Neural cell (in vitro differentiated cells): ENCODE results near the gene BANP. TPM values are rescaled to one million over a fixed set of nuclear protein-coding genes. Genes with fewer than 3 reads are reported as not detected.

Source experiments
- H2AFZ ChIP-seq: fragments of 200-600, 300-800 bp; sonication (generic), shearing (Covaris generic); 2 replicates; pipeline ENCODE4 v1.6.0; 2014; ENCODE audit warnings: low read depth, mild to moderate bottlenecking, antibody characterized with exemption, low read length, moderate library complexity
- H3F3A ChIP-seq: fragments of 200-600 bp; shearing (Covaris generic); 2 replicates; pipeline ENCODE4 v1.6.1; 2016; ENCODE audit warnings: mild to moderate bottlenecking, moderate library complexity, mixed read lengths, antibody characterized with exemption, low read length; ENCODE audit not compliant: insufficient read depth, poor library complexity, severe bottlenecking
- H3K27ac ChIP-seq: fragments of 200-600, 300-800 bp; sonication (generic), shearing (Covaris generic); 2 replicates; pipeline ENCODE4 v1.5.1; 2014; ENCODE audit warnings: mild to moderate bottlenecking, low read length, moderate library complexity
- H3K27me3 ChIP-seq: fragments of 300-800, 200-600 bp; sonication (generic), shearing (Covaris generic); 2 replicates; pipeline ENCODE4 v1.6.0; 2014; ENCODE audit warnings: mild to moderate bottlenecking, low read depth, low read length, moderate library complexity; ENCODE audit not compliant: insufficient read depth
- H3K36me3 ChIP-seq: fragments of 300-800, 200-600 bp; sonication (generic), shearing (Covaris generic); 2 replicates; pipeline ENCODE4 v1.5.1; 2014; ENCODE audit warnings: mild to moderate bottlenecking, antibody characterized with exemption, low read length, moderate library complexity; ENCODE audit not compliant: insufficient read depth
- H3K4me2 ChIP-seq: fragments of 300-800, 200-600 bp; sonication (generic), shearing (Covaris generic); 2 replicates; pipeline ENCODE4 v1.6.0; 2014; ENCODE audit warnings: mild to moderate bottlenecking, low read length
- H3K4me3 ChIP-seq: fragments of 300-800, 200-600 bp; sonication (generic), shearing (Covaris generic); 2 replicates; pipeline ENCODE4 v1.5.1; 2014; ENCODE audit warnings: mild to moderate bottlenecking, low read length, moderate library complexity
- H3K79me2 ChIP-seq: fragments of 200-600 bp; shearing (Covaris generic); replicated peaks from 2 replicates; pipeline ENCODE4 v1.6.0; 2014; ENCODE audit warnings: mild to moderate bottlenecking, low read length, moderate library complexity; ENCODE audit not compliant: insufficient read depth
- H3K9ac ChIP-seq: fragments of 300-800, 200-600 bp; sonication (generic), shearing (Covaris generic); 2 replicates; pipeline ENCODE4 v1.6.1; 2016; ENCODE audit warnings: mild to moderate bottlenecking, low read length, mixed read lengths
- H3K9me2 ChIP-seq: fragments of 200-600 bp; shearing (Covaris generic); 2 replicates; pipeline ENCODE4 v1.6.1; 2016; ENCODE audit warnings: mild to moderate bottlenecking, low read length, mixed read lengths; ENCODE audit not compliant: insufficient read depth
- H3K9me3 ChIP-seq: fragments of 200-600, 300-800 bp; sonication (generic), shearing (Covaris generic); 2 replicates; pipeline ENCODE4 v1.6.1; 2016; ENCODE audit warnings: mild to moderate bottlenecking, mixed run types, low read length, moderate library complexity, mixed read lengths
- H4K20me1 ChIP-seq: fragments of 200-600 bp; shearing (Covaris generic); 2 replicates; pipeline ENCODE4 v1.6.1; 2016; ENCODE audit warnings: mild to moderate bottlenecking, mixed run types; ENCODE audit not compliant: insufficient read depth
- CTCF ChIP-seq: fragments of 450-650 bp; IDR thresholded peaks from 2 replicates; pipeline ENCODE4 v1.5.1; 2014; ENCODE audit warnings: antibody characterized with exemption, mild to moderate bottlenecking, moderate library complexity; ENCODE audit not compliant: poor library complexity, severe bottlenecking
- EP300 ChIP-seq: fragments of 450-650 bp; conservative IDR thresholded peaks from 2 replicates; pipeline ENCODE4 v1.6.1; 2014; ENCODE audit warnings: antibody characterized with exemption, mild to moderate bottlenecking, moderate library complexity; ENCODE audit not compliant: poor library complexity, severe bottlenecking
- EZH2 ChIP-seq: fragments of 200-600, 300-800 bp; shearing (Covaris generic), sonication (generic); IDR thresholded peaks from 2 replicates; pipeline ENCODE4 v1.6.1; 2014; ENCODE audit warnings: antibody characterized with exemption, low read length, borderline replicate concordance, mild to moderate bottlenecking; ENCODE audit not compliant: insufficient read depth, poor library complexity, severe bottlenecking
- POLR2AphosphoS5 ChIP-seq: IDR thresholded peaks from 2 replicates; pipeline ENCODE4 v1.6.1; 2012
- RAD21 ChIP-seq: fragments of 450-650 bp; conservative IDR thresholded peaks from 2 replicates; pipeline ENCODE4 v1.6.1; 2014; ENCODE audit warnings: antibody characterized with exemption, mild to moderate bottlenecking, moderate library complexity
- SMC3 ChIP-seq: fragments of 450-650 bp; conservative IDR thresholded peaks from 2 replicates; pipeline ENCODE4 v1.6.1; 2014; ENCODE audit warnings: antibody characterized with exemption, mild to moderate bottlenecking, moderate library complexity; ENCODE audit not compliant: poor library complexity
- TAF1 ChIP-seq: IDR thresholded peaks from 2 replicates; pipeline ENCODE4 v1.6.1; 2012; ENCODE audit warnings: low read depth
- polyA plus RNA-seq: library from polyadenylated mRNA; depleted of rRNA; stranded (reverse); fragments of >200 nt; gene quantifications from 2 replicates; pipeline ENCODE4 v1.2.3, GENCODE V29; 2014
- TF ChIP-seq, protein P1 (sequence below): IDR thresholded peaks from 2 replicates; pipeline ENCODE4 v1.6.1; 2012; ENCODE audit warnings: borderline replicate concordance

BANP gene
- polyA plus RNA-seq, 1 donor from 2014 or later, result 20.6 TPM

DNA sequence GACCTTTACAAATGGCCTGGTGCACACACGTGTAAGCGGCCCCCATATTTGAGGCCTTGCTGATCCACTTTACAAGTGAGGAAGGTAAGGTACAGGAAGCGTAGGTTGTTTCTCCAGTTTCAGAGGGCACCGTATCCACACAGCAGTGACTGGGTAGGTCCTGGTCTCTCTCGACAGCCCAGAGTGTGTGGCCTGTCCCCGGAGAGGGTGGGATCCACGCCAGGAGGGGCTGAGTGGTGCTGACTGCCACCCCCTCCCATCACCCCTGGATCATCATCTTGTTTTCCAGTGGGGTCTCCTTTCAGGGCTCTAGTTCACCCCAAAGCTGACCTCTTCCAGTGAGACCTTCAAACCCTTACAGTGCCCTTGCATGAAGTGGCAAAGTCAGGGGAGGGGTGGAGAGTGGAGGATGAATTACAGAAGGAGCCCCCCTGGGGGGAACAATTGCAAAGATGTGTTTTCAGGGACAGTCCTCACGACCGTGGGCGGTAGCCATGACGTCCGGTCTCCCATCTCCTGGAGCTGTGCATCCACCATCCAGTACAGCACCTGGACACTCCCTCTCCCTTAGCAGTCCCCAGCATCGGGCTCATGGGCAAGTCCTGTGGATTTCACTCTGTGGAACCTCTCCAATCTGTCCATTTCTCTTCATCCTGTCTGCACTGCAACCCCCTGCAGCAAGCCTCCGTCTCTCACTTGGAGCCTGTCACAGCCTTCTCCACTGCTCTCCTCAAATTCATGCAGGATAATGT is 4.5 kb upstream of the BANP start:
- H2AFZ ChIP-seq, result no peak overlapping the region
- H3K9ac ChIP-seq, result no peak overlapping the region
- no peak for TF ChIP-seq EP300
- TF ChIP-seq EZH2, result no peak
- TF ChIP-seq TAF1, result no peak
- no peak for TF ChIP-seq SMC3
- TF ChIP-seq, protein P1, sequence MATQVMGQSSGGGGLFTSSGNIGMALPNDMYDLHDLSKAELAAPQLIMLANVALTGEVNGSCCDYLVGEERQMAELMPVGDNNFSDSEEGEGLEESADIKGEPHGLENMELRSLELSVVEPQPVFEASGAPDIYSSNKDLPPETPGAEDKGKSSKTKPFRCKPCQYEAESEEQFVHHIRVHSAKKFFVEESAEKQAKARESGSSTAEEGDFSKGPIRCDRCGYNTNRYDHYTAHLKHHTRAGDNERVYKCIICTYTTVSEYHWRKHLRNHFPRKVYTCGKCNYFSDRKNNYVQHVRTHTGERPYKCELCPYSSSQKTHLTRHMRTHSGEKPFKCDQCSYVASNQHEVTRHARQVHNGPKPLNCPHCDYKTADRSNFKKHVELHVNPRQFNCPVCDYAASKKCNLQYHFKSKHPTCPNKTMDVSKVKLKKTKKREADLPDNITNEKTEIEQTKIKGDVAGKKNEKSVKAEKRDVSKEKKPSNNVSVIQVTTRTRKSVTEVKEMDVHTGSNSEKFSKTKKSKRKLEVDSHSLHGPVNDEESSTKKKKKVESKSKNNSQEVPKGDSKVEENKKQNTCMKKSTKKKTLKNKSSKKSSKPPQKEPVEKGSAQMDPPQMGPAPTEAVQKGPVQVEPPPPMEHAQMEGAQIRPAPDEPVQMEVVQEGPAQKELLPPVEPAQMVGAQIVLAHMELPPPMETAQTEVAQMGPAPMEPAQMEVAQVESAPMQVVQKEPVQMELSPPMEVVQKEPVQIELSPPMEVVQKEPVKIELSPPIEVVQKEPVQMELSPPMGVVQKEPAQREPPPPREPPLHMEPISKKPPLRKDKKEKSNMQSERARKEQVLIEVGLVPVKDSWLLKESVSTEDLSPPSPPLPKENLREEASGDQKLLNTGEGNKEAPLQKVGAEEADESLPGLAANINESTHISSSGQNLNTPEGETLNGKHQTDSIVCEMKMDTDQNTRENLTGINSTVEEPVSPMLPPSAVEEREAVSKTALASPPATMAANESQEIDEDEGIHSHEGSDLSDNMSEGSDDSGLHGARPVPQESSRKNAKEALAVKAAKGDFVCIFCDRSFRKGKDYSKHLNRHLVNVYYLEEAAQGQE, result no peak
- no peak for TF ChIP-seq RAD21
- no peak for TF ChIP-seq CTCF
- no peaks in the 10 kb centered on the region for H3F3A ChIP-seq
- H3K9me2 ChIP-seq, result no peaks in the 10 kb centered on the region
- H3K36me3 ChIP-seq, result no peaks in the 10 kb centered on the region
- no peaks in the 10 kb centered on the region for H3K27me3 ChIP-seq
- H3K79me2 ChIP-seq, result no peaks in the 10 kb centered on the region
- no peak overlapping the region for H3K27ac ChIP-seq
- H4K20me1 ChIP-seq, result no peaks in the 10 kb centered on the region
- H3K4me3 ChIP-seq, result no peak overlapping the region
- H3K9me3 ChIP-seq, result no peaks in the 10 kb centered on the region
- H3K4me2 ChIP-seq, result no peak overlapping the region

GRCh38 chr16:87947356-87948118 is 3.7 kb upstream of the BANP start:
- Histone ChIP-seq H3K4me2 (no peak overlapping the region), H3K36me3 (no peaks in the 10 kb centered on the region), H3F3A (no peaks in the 10 kb centered on the region), H3K27me3 (no peaks in the 10 kb centered on the region), H3K79me2 (peaks cover 5% of the 10 kb centered on the region), H3K27ac (no peak overlapping the region), H3K9me2 (no peaks in the 10 kb centered on the region), H3K9ac (no peak overlapping the region), H2AFZ (no peak overlapping the region), H3K4me3 (no peak overlapping the region), H3K9me3 (no peaks in the 10 kb centered on the region), H4K20me1 (no peaks in the 10 kb centered on the region)
- TF ChIP-seq EZH2, result no peak
- TF ChIP-seq EP300, result no peak
- TF ChIP-seq CTCF, result no peak
- TF ChIP-seq, protein P1, result no peak
- TF ChIP-seq POLR2AphosphoS5, result no peak
- TF ChIP-seq RAD21, result no peak
